BJ (cell line): ENCODE results near the gene ZDHHC14. TPM values are rescaled to one million over a fixed set of nuclear protein-coding genes. Genes with fewer than 3 reads are reported as not detected.

Experiments
- CTCF ChIA-PET: fragments of 350-600 bp; formaldehyde crosslinking; extraction: SDS; loops from one replicate; lab custom pipeline; 2021; ENCODE audit warnings: antibody characterized with exemption, inconsistent platforms; lab: Yijun Ruan, JAX
- POLR2A ChIA-PET: fragments of 300-600 bp; sonication (Branson Sonifier 250); formaldehyde crosslinking; extraction: SDS; loops from one replicate; lab custom pipeline; 2021; ENCODE audit warnings: antibody characterized with exemption; lab: Charles Lee
- DNase-seq: peaks from one replicate; pipeline ENCODE4 v3.0.0-alpha.2; 2011; ENCODE audit warnings: low read depth
- H3K27me3 ChIP-seq: 2 replicates; pipeline ENCODE4 v1.6.0; 2011; ENCODE audit warnings: low read length; ENCODE audit not compliant: control insufficient read depth, insufficient read depth
- H3K36me3 ChIP-seq: 2 replicates; pipeline ENCODE4 v1.5.1; 2011; ENCODE audit warnings: low read length; ENCODE audit not compliant: control insufficient read depth, insufficient read depth
- H3K4me3 ChIP-seq: 2 replicates; pipeline ENCODE4 v1.5.1; 2011; ENCODE audit warnings: low read depth, mild to moderate bottlenecking, control low read depth, low read length
- CTCF ChIP-seq: IDR thresholded peaks from 2 replicates; pipeline ENCODE4 v1.5.1; 2011; ENCODE audit warnings: low read depth, mild to moderate bottlenecking, control low read depth, inconsistent platforms, low read length, moderate library complexity; ENCODE audit not compliant: insufficient read depth
- polyA plus RNA-seq: library from polyadenylated mRNA; depleted of rRNA; stranded (reverse); fragments of >200 nt; gene quantifications from 2 replicates; pipeline ENCODE4 v1.2.3, GENCODE V29; 2011

Gene ZDHHC14
- polyA plus RNA-seq, 1 experiment = 3.6 TPM

- no peaks in the 10 kb centered on the region for H3K27me3 ChIP-seq
- ChIA-PET CTCF (interaction anchor here (1.7 kb wide), 1 partner anchor 12 kb away, joined by 6 read pairs; no protein-coding TSS in a partner anchor), POLR2A (no interaction called here)
- TF ChIP-seq CTCF = no peak
- no peak overlapping the region for H3K4me3 ChIP-seq
- no peaks in the 10 kb centered on the region for H3K36me3 ChIP-seq
- DNase-seq = no peak
These were observed 136.8 kb downstream of the ZDHHC14 start for GRCh38 chr6:157517601-157518359.

- Histone ChIP-seq H3K27me3 (no peaks in the 10 kb centered on the region), H3K36me3 (no peaks in the 10 kb centered on the region), H3K4me3 (no peak overlapping the region)
- CTCF ChIA-PET = interaction anchor here (1.7 kb wide), 1 partner anchor 11 kb away, joined by 6 read pairs; no protein-coding TSS in a partner anchor
- no peak for TF ChIP-seq CTCF
- POLR2A ChIA-PET = no interaction called here
- DNase-seq = peak; percentile 49
These were observed 137.6 kb downstream of the ZDHHC14 start for GRCh38 chr6:157518397-157519250.

DNA sequence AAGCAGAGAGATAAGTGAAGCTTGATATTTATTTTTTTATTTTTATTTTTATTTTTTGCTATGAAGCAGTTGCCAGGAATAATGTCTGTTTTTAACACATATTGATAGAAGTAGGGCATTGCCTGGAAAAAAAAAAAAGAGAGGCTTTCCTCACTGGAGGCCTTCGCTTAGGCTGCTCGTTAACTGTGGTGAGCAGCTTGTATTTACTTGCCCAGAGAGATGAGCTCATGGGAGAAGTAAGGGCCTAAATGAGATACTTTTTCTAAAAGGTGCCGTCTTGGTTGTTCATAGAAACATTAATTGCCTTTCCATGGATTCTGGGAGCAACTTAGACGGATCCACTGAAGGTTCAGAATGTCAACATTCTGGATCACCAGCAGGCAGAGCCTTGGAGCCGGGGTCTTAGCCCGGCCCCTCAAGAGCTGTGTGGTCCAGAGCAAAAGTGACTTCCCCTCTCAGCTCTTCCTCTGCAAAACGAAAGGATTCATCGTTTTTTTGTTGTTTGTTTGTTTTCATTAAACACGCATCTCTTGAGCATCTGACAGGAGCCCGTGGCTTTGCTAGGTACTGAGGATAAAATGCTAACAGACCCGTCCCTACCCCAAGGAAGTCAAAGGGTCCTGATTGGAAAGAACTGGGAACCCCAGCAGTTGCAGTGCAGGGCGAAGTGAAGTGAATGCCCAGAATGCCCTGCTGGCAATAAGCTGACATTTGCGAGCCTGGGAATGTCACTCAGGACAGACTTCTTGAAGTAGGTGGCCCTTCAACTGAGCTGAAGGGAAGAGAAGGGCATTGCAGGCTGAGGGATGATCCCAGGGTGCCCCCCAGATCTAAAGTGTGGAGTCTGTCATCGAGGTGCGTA is 138.5 kb downstream of the ZDHHC14 start:
- ChIA-PET CTCF (interaction anchor here (1.7 kb wide), 2 partner anchors 10 to 18 kb away, joined by 3 to 6 read pairs; no protein-coding TSS in a partner anchor), POLR2A (no interaction called here)
- Histone ChIP-seq H3K27me3 (no peaks in the 10 kb centered on the region), H3K36me3 (no peaks in the 10 kb centered on the region), H3K4me3 (no peak overlapping the region)
- DNase-seq = no peak
- TF ChIP-seq CTCF = no peak

DNA sequence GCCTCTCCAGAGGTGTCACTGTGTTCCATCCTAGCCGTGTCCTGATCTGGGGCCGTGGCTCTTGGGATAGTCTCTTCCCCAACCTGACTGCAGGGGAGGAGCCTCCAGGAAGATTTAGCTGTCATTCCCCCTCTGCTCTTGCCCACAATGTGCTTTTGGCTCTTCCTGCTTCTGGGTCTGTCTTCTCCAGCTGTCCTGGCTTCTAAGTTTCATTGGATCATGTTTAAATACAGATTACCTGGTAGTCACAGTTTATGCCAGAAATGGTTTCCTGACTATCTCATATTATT is 139.1 kb downstream of the ZDHHC14 start:
- DNase-seq = no peak
- ChIA-PET POLR2A (no interaction called here), CTCF (interaction anchor here (1.7 kb wide), 1 partner anchor 17 kb away, joined by 3 read pairs; no protein-coding TSS in a partner anchor)
- Histone ChIP-seq H3K27me3 (no peaks in the 10 kb centered on the region), H3K36me3 (no peaks in the 10 kb centered on the region), H3K4me3 (no peak overlapping the region)
- no peak for TF ChIP-seq CTCF
